ENCODE results near the gene MXRA5.
"Not testable (repeated sequence)": the region's sequence is repeated elsewhere in the genome, so short reads cannot be mapped to it uniquely, and the experiment has no call there.

MXRA5 gene

DNA sequence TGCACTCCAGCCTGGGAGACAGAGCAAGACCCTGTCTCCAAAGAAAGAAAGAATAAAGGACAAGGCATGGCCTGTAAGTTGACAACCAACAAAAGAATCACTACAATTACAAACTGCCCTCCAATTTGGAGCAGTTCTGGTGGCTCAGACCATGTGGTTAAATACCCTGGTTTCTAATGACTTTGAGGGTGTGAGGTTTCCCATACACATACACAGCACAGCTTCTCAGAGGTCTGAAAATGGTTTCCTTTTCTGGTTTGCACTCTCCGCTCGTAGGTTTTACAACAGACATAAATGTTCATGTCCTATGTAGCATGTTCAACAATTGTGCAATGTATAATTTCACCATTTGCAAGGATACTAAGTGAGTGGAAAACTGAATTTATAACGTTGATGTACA is 34.2 kb upstream of the MXRA5 start:
- H3K27me3 ChIP-seq (replicated peaks; ENCODE audit: control insufficient read depth, insufficient read depth, low read length): no peaks in the 10 kb centered on the region
- no peak overlapping the region for H3K4me3 ChIP-seq (replicated peaks; ENCODE audit: low read depth, low read length)
- no peak for TF ChIP-seq CTCF (IDR thresholded peaks at IDR 0.05; ENCODE audit: insufficient read depth, low read length, poor library complexity, severe bottlenecking)
- H3K36me3 ChIP-seq (ENCODE audit: control insufficient read depth, insufficient read depth, low read length): no peaks in the 10 kb centered on the region
- DNase-seq (ENCODE audit: extremely low read depth, insufficient read length): no peak

- no peak for DNase-seq (ENCODE audit: extremely low read depth, insufficient read length)
- Histone ChIP-seq H3K4me3 (replicated peaks; ENCODE audit: low read depth, low read length) (no peak overlapping the region), H3K27me3 (replicated peaks; ENCODE audit: control insufficient read depth, insufficient read depth, low read length) (no peaks in the 10 kb centered on the region), H3K36me3 (ENCODE audit: control insufficient read depth, insufficient read depth, low read length) (no peaks in the 10 kb centered on the region)
- TF ChIP-seq CTCF (IDR thresholded peaks at IDR 0.05; ENCODE audit: insufficient read depth, low read length, poor library complexity, severe bottlenecking): no peak
Measured at GRCh38 chrX:3379111-3379510, 32.7 kb upstream of the MXRA5 start.

DNA sequence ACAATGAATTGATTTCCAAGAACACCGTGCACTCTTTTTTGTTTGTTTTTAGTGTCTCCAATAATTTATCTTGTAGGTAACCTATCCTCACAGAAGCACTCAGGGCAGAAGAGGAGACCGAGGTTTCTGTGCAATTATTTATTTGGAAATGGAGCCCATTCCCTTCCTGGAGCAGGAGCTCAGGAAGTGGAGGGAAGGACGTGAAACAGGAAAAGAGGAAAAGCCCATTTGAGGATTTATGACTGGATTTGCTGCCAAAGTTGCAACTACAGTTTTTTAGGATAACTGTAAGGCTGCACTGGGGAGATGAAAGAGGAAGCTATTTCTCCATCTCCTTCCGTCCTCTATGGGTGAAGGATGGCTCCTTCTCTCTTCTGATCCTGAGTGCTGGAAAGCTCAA is 31.7 kb upstream of the MXRA5 start:
- Histone ChIP-seq H3K4me3 (replicated peaks; ENCODE audit: low read depth, low read length) (no peak overlapping the region), H3K27me3 (replicated peaks; ENCODE audit: control insufficient read depth, insufficient read depth, low read length) (no peaks in the 10 kb centered on the region), H3K36me3 (ENCODE audit: control insufficient read depth, insufficient read depth, low read length) (no peaks in the 10 kb centered on the region)
- no peak for DNase-seq (ENCODE audit: extremely low read depth, insufficient read length)
- no peak for TF ChIP-seq CTCF (IDR thresholded peaks at IDR 0.05; ENCODE audit: insufficient read depth, low read length, poor library complexity, severe bottlenecking)

- DNase-seq (ENCODE audit: extremely low read depth, insufficient read length): no peak
- no peaks in the 10 kb centered on the region for H3K36me3 ChIP-seq (ENCODE audit: control insufficient read depth, insufficient read depth, low read length)
- no peak overlapping the region for H3K4me3 ChIP-seq (replicated peaks; ENCODE audit: low read depth, low read length)
- TF ChIP-seq CTCF (IDR thresholded peaks at IDR 0.05; ENCODE audit: insufficient read depth, low read length, poor library complexity, severe bottlenecking): no peak
- H3K27me3 ChIP-seq (replicated peaks; ENCODE audit: control insufficient read depth, insufficient read depth, low read length): no peaks in the 10 kb centered on the region
Measured at GRCh38 chrX:3377560-3377959, 31.1 kb upstream of the MXRA5 start.

DNA sequence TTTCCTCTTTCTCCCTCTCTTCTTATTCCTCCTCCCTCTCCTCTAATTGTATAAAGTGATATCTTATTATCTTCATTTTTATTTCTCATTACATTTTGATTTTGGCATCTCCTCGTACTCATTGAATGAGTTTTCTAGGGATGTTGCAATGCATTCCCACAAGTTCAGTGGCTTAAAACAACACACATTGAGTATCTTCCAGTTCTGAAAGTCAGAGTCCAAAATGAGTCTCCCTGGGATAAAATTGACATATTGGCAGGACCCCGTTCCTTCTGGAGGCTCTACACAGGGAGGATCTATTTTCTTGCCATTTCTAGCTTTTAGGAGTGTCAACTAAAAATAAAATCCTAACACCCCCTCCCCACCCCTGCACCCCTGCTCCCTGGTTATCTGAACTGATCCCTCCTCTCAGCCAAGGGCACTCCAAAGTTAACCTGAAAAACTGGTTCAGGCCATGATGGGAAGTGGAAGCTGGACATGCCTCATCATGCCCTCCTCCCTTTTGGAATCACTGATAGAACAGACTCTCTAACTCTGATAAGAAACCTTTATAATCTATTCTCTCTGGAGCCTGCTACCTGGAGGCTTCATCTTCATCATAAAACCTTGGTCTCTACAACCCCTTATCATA is 29.5 kb upstream of the MXRA5 start:
- DNase-seq (ENCODE audit: extremely low read depth, insufficient read length); H3K36me3 ChIP-seq (ENCODE audit: control insufficient read depth, insufficient read depth, low read length): not testable (repeated sequence)

DNA sequence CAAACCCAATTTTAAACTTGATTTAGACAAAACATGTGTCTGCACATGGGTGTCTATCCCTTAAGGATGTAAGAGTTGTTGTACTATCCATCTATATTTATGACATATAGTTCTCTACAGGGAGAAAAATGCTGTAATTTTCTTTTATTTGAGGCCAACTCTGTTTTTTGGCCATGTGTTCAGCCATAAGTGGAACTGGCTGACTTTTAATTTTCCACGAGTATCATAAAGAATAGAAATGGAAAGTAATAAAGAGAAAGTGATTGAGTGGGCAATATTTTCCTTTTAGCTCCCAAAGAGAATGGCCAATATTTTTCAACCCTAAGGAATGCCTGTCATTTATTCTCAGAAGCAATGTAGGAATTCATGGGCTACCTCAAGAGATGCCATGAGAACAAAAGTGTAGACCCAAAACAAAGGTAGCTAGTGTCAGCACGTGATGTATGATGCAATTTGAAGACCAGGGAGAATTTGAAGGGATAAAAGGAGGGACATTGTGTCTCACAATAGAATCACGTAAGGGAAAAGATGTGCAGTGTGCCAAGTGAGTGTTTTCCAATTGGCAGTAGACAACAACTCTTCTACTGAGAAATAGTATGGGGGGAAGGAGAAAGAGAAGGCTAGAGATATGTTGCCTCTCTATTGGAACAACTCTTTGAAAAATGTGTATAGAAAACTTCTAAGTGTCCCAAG is 27.8 kb upstream of the MXRA5 start:
- H3K27me3 ChIP-seq (replicated peaks; ENCODE audit: control insufficient read depth, insufficient read depth, low read length): no peaks in the 10 kb centered on the region
- no peak for DNase-seq (ENCODE audit: extremely low read depth, insufficient read length)
- TF ChIP-seq CTCF (IDR thresholded peaks at IDR 0.05; ENCODE audit: insufficient read depth, low read length, poor library complexity, severe bottlenecking): no peak
- H3K36me3 ChIP-seq (ENCODE audit: control insufficient read depth, insufficient read depth, low read length): no peaks in the 10 kb centered on the region
- no peak overlapping the region for H3K4me3 ChIP-seq (replicated peaks; ENCODE audit: low read depth, low read length)

More for the DNA sequence above, 29.5 kb upstream of the MXRA5 start:
- H3K27me3 ChIP-seq (replicated peaks; ENCODE audit: control insufficient read depth, insufficient read depth, low read length); H3K4me3 ChIP-seq (replicated peaks; ENCODE audit: low read depth, low read length): not testable (repeated sequence)
